Suprapubic skin (tissue), 3 donors: ENCODE results near the gene ZFYVE28.

ENCODE experiments used
- CTCF ChIP-seq, 2 donors: fragments of 200-600 bp in 1 of 2; fragments of 450-650 bp in 1 of 2; sonication (generic) in 1 of 2; IDR thresholded peaks; one replicate each; pipeline ENCODE4 v1.5.1; 2016 to 2019; ENCODE audit warnings: antibody characterized with exemption in 2 of 2, mild to moderate bottlenecking in 1 of 2, moderate library complexity in 1 of 2
- POLR2A ChIP-seq, 2 donors: fragments of 450-650 bp; IDR thresholded peaks; one replicate each; pipeline ENCODE4 v1.6.1; 2017; ENCODE audit warnings: antibody characterized with exemption in 2 of 2, mild to moderate bottlenecking in 2 of 2, moderate library complexity in 2 of 2

GRCh38 chr4:2286904-2287593, 131.4 kb downstream of the ZFYVE28 start:
- TF ChIP-seq POLR2A (IDR thresholded peaks at IDR 0.05) (no peak), CTCF (IDR thresholded peaks at IDR 0.05) (no peak)
